Right lobe of liver (tissue), 4 donors: ENCODE results near the gene UBASH3B.

Experiments used
- POLR2A ChIP-seq: fragments of 450-650 bp; IDR thresholded peaks from one replicate; pipeline ENCODE4 v1.6.1; 2017; ENCODE audit warnings: antibody characterized with exemption, mild to moderate bottlenecking
- TF ChIP-seq, protein P1 (sequence below), 4 donors: fragments of 200-600 bp in 3 of 4; fragments of 450-650 bp in 1 of 4; IDR thresholded peaks; one replicate each; pipeline versions ENCODE4 v1.5.1 to v1.8.0; 2016 to 2022; ENCODE audit warnings: antibody characterized with exemption in 4 of 4, mild to moderate bottlenecking in 2 of 4
- donor health status: DM: no; HTN: no; CAD: no.
- donor health status: DM: no; HTN: no; CAD: no.
- donor health status: DM: no; HTN: yes; CAD: no.

DNA sequence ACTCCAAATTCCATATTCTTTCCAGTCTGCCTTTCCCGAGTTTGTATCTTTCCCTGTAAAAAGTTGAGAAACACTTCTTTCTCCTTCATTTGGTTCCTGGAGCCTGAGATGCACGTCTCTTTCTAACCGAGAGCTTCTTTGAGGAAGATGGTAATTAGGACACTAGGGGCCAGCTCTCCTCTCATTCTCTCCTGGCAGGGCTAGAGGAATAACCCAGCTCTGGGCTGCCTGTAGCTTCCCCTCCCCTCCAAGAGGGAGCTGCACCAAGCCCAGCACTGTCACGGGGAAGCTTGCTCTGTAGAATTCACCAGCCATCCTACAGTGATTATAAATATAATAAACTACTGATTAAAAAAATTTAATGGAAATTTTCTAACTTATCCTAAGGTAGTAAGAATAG lies 26.9 kb downstream of the UBASH3B start:
- TF ChIP-seq POLR2A, result no peak
- TF ChIP-seq, protein P1, sequence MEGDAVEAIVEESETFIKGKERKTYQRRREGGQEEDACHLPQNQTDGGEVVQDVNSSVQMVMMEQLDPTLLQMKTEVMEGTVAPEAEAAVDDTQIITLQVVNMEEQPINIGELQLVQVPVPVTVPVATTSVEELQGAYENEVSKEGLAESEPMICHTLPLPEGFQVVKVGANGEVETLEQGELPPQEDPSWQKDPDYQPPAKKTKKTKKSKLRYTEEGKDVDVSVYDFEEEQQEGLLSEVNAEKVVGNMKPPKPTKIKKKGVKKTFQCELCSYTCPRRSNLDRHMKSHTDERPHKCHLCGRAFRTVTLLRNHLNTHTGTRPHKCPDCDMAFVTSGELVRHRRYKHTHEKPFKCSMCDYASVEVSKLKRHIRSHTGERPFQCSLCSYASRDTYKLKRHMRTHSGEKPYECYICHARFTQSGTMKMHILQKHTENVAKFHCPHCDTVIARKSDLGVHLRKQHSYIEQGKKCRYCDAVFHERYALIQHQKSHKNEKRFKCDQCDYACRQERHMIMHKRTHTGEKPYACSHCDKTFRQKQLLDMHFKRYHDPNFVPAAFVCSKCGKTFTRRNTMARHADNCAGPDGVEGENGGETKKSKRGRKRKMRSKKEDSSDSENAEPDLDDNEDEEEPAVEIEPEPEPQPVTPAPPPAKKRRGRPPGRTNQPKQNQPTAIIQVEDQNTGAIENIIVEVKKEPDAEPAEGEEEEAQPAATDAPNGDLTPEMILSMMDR (IDR thresholded peaks at IDR 0.05), result no peak
